ENCODE data around the gene PIGQ.

Gene PIGQ

GRCh38 chr16:565419-566330 lies 4.1 kb upstream of the PIGQ start:
- H3K27me3 ChIP-seq (ENCODE audit: low read depth): peaks cover 19% of the 10 kb centered on the region
- in situ Hi-C loops (cut with MboI; ENCODE audit: low sequenced_read_pairs): no loop called here
- no peak overlapping the region for H3K4me3 ChIP-seq
- H3K4me1 ChIP-seq: peaks cover 7% of the 10 kb centered on the region
- no peaks in the 10 kb centered on the region for H3K9me3 ChIP-seq
- no peaks in the 10 kb centered on the region for H3K36me3 ChIP-seq (replicated peaks)
- DNase-seq (ENCODE audit: low spot score in 2 of 2): no peak

GRCh38 chr16:566475-567372 lies 3.0 kb upstream of the PIGQ start, which contains the start of gene NHLRC4:
NHLRC4 (plus strand) TSS chr16:567005; CDS start chr16:568048, 1,043 bp downstream.
- H3K36me3 ChIP-seq (replicated peaks): no peaks in the 10 kb centered on the region
- in situ Hi-C loops (cut with MboI; ENCODE audit: low sequenced_read_pairs): no loop called here
- H3K4me1 ChIP-seq: peaks cover 7% of the 10 kb centered on the region
- H3K4me3 ChIP-seq: no peak within 1 kb of the TSS
- H3K9me3 ChIP-seq: no peaks in the 10 kb centered on the region
- DNase-seq (ENCODE audit: low spot score in 2 of 2): peak; percentile 35 to 73
- peaks cover 9% of the 10 kb centered on the region for H3K27me3 ChIP-seq (ENCODE audit: low read depth)

- no peak for DNase-seq (ENCODE audit: low spot score in 2 of 2)
- in situ Hi-C loops (cut with MboI; ENCODE audit: low sequenced_read_pairs): no loop called here
- Histone ChIP-seq H3K4me3 (no peak overlapping the region), H3K36me3 (replicated peaks) (no peaks in the 10 kb centered on the region), H3K27me3 (ENCODE audit: low read depth) (peaks cover under 1% of the 10 kb centered on the region), H3K9me3 (no peaks in the 10 kb centered on the region), H3K4me1 (peaks cover 7% of the 10 kb centered on the region)
These were observed 2.2 kb upstream of the PIGQ start for GRCh38 chr16:567373-568256.

GRCh38 chr16:568401-569258 lies 1.1 kb upstream of the PIGQ start:
- Histone ChIP-seq H3K4me3 (no peak overlapping the region; the same call in 1 of the 2 replicates), H3K36me3 (replicated peaks) (no peaks in the 10 kb centered on the region), H3K27me3 (ENCODE audit: low read depth) (no peaks in the 10 kb centered on the region), H3K4me1 (peaks cover 7% of the 10 kb centered on the region), H3K9me3 (no peaks in the 10 kb centered on the region)
- DNase-seq (ENCODE audit: low spot score in 2 of 2): no peak
- in situ Hi-C loops (cut with MboI; ENCODE audit: low sequenced_read_pairs): no loop called here

GRCh38 chr16:572865-573650 lies 3.3 kb downstream of the PIGQ start:
- peaks cover 7% of the 10 kb centered on the region for H3K4me1 ChIP-seq
- H3K36me3 ChIP-seq (replicated peaks): peaks cover 10% of the 10 kb centered on the region
- no peaks in the 10 kb centered on the region for H3K27me3 ChIP-seq (ENCODE audit: low read depth)
- no peaks in the 10 kb centered on the region for H3K9me3 ChIP-seq
- DNase-seq (ENCODE audit: low spot score in 2 of 2): no peak
- in situ Hi-C loops (cut with MboI; ENCODE audit: low sequenced_read_pairs): no loop called here
- no peak overlapping the region for H3K4me3 ChIP-seq

GRCh38 chr16:574021-574760 lies 4.4 kb downstream of the PIGQ start:
- in situ Hi-C loops (cut with MboI; ENCODE audit: low sequenced_read_pairs): no loop called here
- Histone ChIP-seq H3K9me3 (no peaks in the 10 kb centered on the region), H3K36me3 (replicated peaks) (peaks cover 10% of the 10 kb centered on the region), H3K4me3 (no peak overlapping the region), H3K4me1 (peaks cover 2% of the 10 kb centered on the region), H3K27me3 (ENCODE audit: low read depth) (no peaks in the 10 kb centered on the region)
- no peak for DNase-seq (ENCODE audit: low spot score in 2 of 2)

GRCh38 chr16:575354-576196 lies 5.8 kb downstream of the PIGQ start:
- DNase-seq (ENCODE audit: low spot score in 2 of 2): no peak
- in situ Hi-C loops (cut with MboI; ENCODE audit: low sequenced_read_pairs): no loop called here
- H3K4me3 ChIP-seq: no peak overlapping the region
- no peaks in the 10 kb centered on the region for H3K27me3 ChIP-seq (ENCODE audit: low read depth)
- H3K36me3 ChIP-seq (replicated peaks): peaks cover 10% of the 10 kb centered on the region
- no peaks in the 10 kb centered on the region for H3K9me3 ChIP-seq
- H3K4me1 ChIP-seq: no peaks in the 10 kb centered on the region

- H3K4me1 ChIP-seq: no peaks in the 10 kb centered on the region
- DNase-seq (ENCODE audit: low spot score in 2 of 2): no peak
These were observed 6.5 kb downstream of the PIGQ start for GRCh38 chr16:576197-576822.

GRCh38 chr16:576823-577201 lies 7.0 kb downstream of the PIGQ start:
- Histone ChIP-seq H3K9me3 (no peaks in the 10 kb centered on the region), H3K4me1 (no peaks in the 10 kb centered on the region), H3K36me3 (replicated peaks) (peaks cover 10% of the 10 kb centered on the region), H3K4me3 (no peak overlapping the region), H3K27me3 (ENCODE audit: low read depth) (no peaks in the 10 kb centered on the region)
- in situ Hi-C loops (cut with MboI; ENCODE audit: low sequenced_read_pairs): no loop called here
- no peak for DNase-seq (ENCODE audit: low spot score in 2 of 2)

More at GRCh38 chr16:576197-576822, 6.5 kb downstream of the PIGQ start:
- Histone ChIP-seq H3K27me3 (ENCODE audit: low read depth) (no peaks in the 10 kb centered on the region), H3K9me3 (no peaks in the 10 kb centered on the region), H3K36me3 (replicated peaks) (peaks cover 10% of the 10 kb centered on the region), H3K4me3 (no peak overlapping the region)
- in situ Hi-C loops (cut with MboI; ENCODE audit: low sequenced_read_pairs): no loop called here

GRCh38 chr16:577796-578195 lies 8.0 kb downstream of the PIGQ start:
- Histone ChIP-seq H3K27me3 (ENCODE audit: low read depth) (no peaks in the 10 kb centered on the region), H3K4me3 (no peak overlapping the region), H3K4me1 (no peaks in the 10 kb centered on the region), H3K36me3 (replicated peaks) (peaks cover 10% of the 10 kb centered on the region), H3K9me3 (no peaks in the 10 kb centered on the region)
- DNase-seq (ENCODE audit: low spot score in 2 of 2): no peak
- in situ Hi-C loops (cut with MboI; ENCODE audit: low sequenced_read_pairs): no loop called here
